Lung (tissue), 12 donors: Measurements from ENCODE around the gene USP15. TPM values are rescaled to one million over a fixed set of nuclear protein-coding genes. Genes with fewer than 3 reads are reported as not detected.
"Not testable (repeated sequence)": the region's sequence is repeated elsewhere in the genome, so short reads cannot be mapped to it uniquely, and the experiment has no call there.

Experiments
- ATAC-seq: fragments of 200-7000 bp; cut with Tn5 transposase; one replicate; pipeline ENCODE4 v1.9.1; 2020; ENCODE audit warnings: moderate number of reproducible peaks; ENCODE audit not compliant: insufficient read depth, low FRiP score
- DNase-seq, 3 donors: peaks; one replicate each; pipeline ENCODE4 v3.0.0-alpha.2; 2013 to 2017
- H3K27ac ChIP-seq, 2 donors: one replicate each; pipeline ENCODE4 v1.5.1; 2013; ENCODE audit warnings: mild to moderate bottlenecking in 2 of 2, moderate library complexity in 2 of 2, control low read depth in 1 of 2, inconsistent platforms in 1 of 2, low read depth in 1 of 2, low read length in 1 of 2
- H3K27me3 ChIP-seq, 3 donors: one replicate each; pipeline ENCODE4 v1.5.1; 2013; ENCODE audit warnings: low read length in 2 of 3; ENCODE audit not compliant: control insufficient read depth in 3 of 3, insufficient read depth in 3 of 3
- H3K36me3 ChIP-seq, 4 donors: one replicate each; pipeline ENCODE4 v1.5.1; 2013; ENCODE audit warnings: low read length in 4 of 4, mild to moderate bottlenecking in 1 of 4, moderate library complexity in 1 of 4; ENCODE audit not compliant: control insufficient read depth in 4 of 4, insufficient read depth in 4 of 4
- H3K4me1 ChIP-seq, 5 donors: one replicate each; pipeline ENCODE4 v1.5.1; 2013; ENCODE audit warnings: low read length in 5 of 5, mild to moderate bottlenecking in 2 of 5, moderate library complexity in 1 of 5; ENCODE audit not compliant: control insufficient read depth in 5 of 5, insufficient read depth in 5 of 5
- H3K4me3 ChIP-seq: one replicate; pipeline ENCODE4 v1.5.1; 2013; ENCODE audit warnings: mild to moderate bottlenecking, control low read depth, moderate library complexity
- H3K9ac ChIP-seq, 2 donors: one replicate each; pipeline ENCODE4 v1.5.1; 2013; ENCODE audit warnings: low read length in 2 of 2, control low read depth in 1 of 2; ENCODE audit not compliant: insufficient read depth in 1 of 2
- H3K9me3 ChIP-seq, 4 donors: one replicate each; pipeline ENCODE4 v1.5.1; 2013; ENCODE audit warnings: low read length in 3 of 4, mild to moderate bottlenecking in 1 of 4, moderate library complexity in 1 of 4; ENCODE audit not compliant: control insufficient read depth in 4 of 4, insufficient read depth in 3 of 4
- CTCF ChIP-seq: IDR thresholded peaks from 2 replicates; pipeline ENCODE4 v1.5.1; 2012; ENCODE audit warnings: mild to moderate bottlenecking; ENCODE audit errors: control extremely low read depth, extremely low read depth
- WGBS, 2 donors: extraction: QIAGEN DNeasy Blood & Tissue Kit; methylation state at CpG; one replicate each; pipeline ENCODE4 v1.1.7; 2013; 5-methylcytosine and 5-hydroxymethylcytosine counted together
- polyA plus RNA-seq, 2 donors: library from polyadenylated mRNA; stranded (reverse); fragments of 200-250 nt; gene quantifications; one replicate each; pipeline ENCODE4 v1.2.1, GENCODE V29; 2013
- total RNA-seq, 2 donors: library from RNA; depleted of rRNA in 1 of 2; stranded (reverse); fragments of >200 nt in 1 of 2; gene quantifications; one replicate each; pipeline ENCODE4 v1.2.1, GENCODE V29; 2014 to 2021
- donor health status: control.
- donor health status: control.
- donor health status: Bipolar disorder and iron deficiency.
- donor health status: healthy.
- donor health status: DM: yes; HTN: yes; CAD: no.

The USP15 gene
- total and polyA plus RNA-seq, 4 donors: 62.0 to 143 (median 82.6) TPM

- Histone ChIP-seq H3K9me3 (peaks cover 0 to 5% (median 2%) of the 10 kb centered on the region in 4 donors), H3K27me3 (no peaks in the 10 kb centered on the region), H3K9ac (no peak overlapping the region), H3K4me3 (no peak overlapping the region), H3K4me1 (no peaks in the 10 kb centered on the region), H3K27ac (no peak overlapping the region), H3K36me3 (no peaks in the 10 kb centered on the region)
- ATAC-seq (no peak), DNase-seq (no peak)
- 80 to 85% methylated on average over 3 of the region's 3 CpGs for WGBS, 2 donors
- no peak for TF ChIP-seq CTCF
Measured at GRCh38 chr12:62448436-62448835, 188.2 kb downstream of the USP15 start.

- H3K4me3 ChIP-seq, H3K27me3 ChIP-seq, H3K9me3 ChIP-seq, H3K27ac ChIP-seq, DNase-seq, H3K9ac ChIP-seq, H3K36me3 ChIP-seq, ATAC-seq, H3K4me1 ChIP-seq: not testable (repeated sequence)
- WGBS, 2 donors: 37 to 72% methylated on average over 2 of the region's 2 CpGs
Measured at GRCh38 chr12:62455429-62455828, 195.2 kb downstream of the USP15 start.

- TF ChIP-seq CTCF: no peak
- H3K36me3 ChIP-seq: no peaks in the 10 kb centered on the region
- no peak for DNase-seq
- no peak overlapping the region for H3K9ac ChIP-seq
- WGBS, 2 donors: 90 to 96% methylated on average over 3 of the region's 3 CpGs
- no peak for ATAC-seq
- H3K4me1 ChIP-seq: no peaks in the 10 kb centered on the region
- no peak overlapping the region for H3K4me3 ChIP-seq
- no peaks in the 10 kb centered on the region for H3K27me3 ChIP-seq
- H3K9me3 ChIP-seq: peaks cover 0 to 2% (median 0%) of the 10 kb centered on the region in 4 donors
- no peak overlapping the region for H3K27ac ChIP-seq
Measured at GRCh38 chr12:62458626-62459025, 198.4 kb downstream of the USP15 start.

- peaks cover 0 to 2% (median 0%) of the 10 kb centered on the region in 4 donors for H3K9me3 ChIP-seq
Measured at GRCh38 chr12:62459976-62460375, 199.8 kb downstream of the USP15 start.

GRCh38 chr12:62461171-62461837 lies 201.1 kb downstream of the USP15 start:
- 93 to 95% methylated on average over 32 of the region's 32 CpGs for WGBS, 2 donors
- not testable (repeated sequence) for H3K4me1 ChIP-seq, DNase-seq

More at GRCh38 chr12:62459976-62460375, 199.8 kb downstream of the USP15 start:
- no peak overlapping the region for H3K4me3 ChIP-seq
- no peaks in the 10 kb centered on the region for H3K36me3 ChIP-seq
- H3K9ac ChIP-seq: no peak overlapping the region
- TF ChIP-seq CTCF: no peak
- H3K27ac ChIP-seq: no peak overlapping the region
- ATAC-seq (no peak), DNase-seq (no peak)
- H3K27me3 ChIP-seq: no peaks in the 10 kb centered on the region
- no peaks in the 10 kb centered on the region for H3K4me1 ChIP-seq

GRCh38 chr12:62463252-62463651 lies 203.0 kb downstream of the USP15 start:
- not testable (repeated sequence) for H3K4me1 ChIP-seq, ATAC-seq, H3K27ac ChIP-seq, H3K9me3 ChIP-seq, H3K9ac ChIP-seq, H3K36me3 ChIP-seq, H3K27me3 ChIP-seq, DNase-seq, H3K4me3 ChIP-seq
- 81 to 87% methylated on average over 7 of the region's 7 CpGs for WGBS, 2 donors

More at GRCh38 chr12:62461171-62461837, 201.1 kb downstream of the USP15 start:
- H3K9ac ChIP-seq, H3K27ac ChIP-seq, H3K27me3 ChIP-seq, H3K36me3 ChIP-seq, H3K9me3 ChIP-seq, ATAC-seq, H3K4me3 ChIP-seq: not testable (repeated sequence)
